Measurements from ENCODE around the gene APLP2.
"Not testable (repeated sequence)": the region's sequence is repeated elsewhere in the genome, so short reads cannot be mapped to it uniquely, and the experiment has no call there.

The APLP2 gene

GRCh38 chr11:130170345-130170744 is 100.7 kb downstream of the APLP2 start:
- DNase-seq (ENCODE audit: low read depth in 2 of 2): no peak

DNA sequence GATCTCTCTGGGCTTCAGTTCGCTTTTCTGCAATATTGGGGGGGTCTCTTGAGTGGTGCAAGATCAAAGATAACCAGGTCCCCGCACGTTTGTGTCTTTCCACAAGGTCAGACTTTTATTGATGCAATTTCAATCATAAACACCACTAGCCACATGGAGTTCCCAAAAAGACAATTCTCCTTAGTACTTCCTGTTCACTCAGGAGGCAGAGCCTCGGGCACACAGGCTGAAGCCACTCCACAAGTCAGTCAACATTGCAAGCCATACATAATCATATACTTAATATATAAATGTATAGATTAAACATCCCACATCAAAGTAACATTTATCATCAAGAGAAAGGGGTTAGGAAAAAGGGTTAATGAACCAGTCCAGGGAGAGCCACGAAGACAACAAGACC is 101.8 kb downstream of the APLP2 start:
- no peak for DNase-seq (ENCODE audit: low read depth in 2 of 2)

DNA sequence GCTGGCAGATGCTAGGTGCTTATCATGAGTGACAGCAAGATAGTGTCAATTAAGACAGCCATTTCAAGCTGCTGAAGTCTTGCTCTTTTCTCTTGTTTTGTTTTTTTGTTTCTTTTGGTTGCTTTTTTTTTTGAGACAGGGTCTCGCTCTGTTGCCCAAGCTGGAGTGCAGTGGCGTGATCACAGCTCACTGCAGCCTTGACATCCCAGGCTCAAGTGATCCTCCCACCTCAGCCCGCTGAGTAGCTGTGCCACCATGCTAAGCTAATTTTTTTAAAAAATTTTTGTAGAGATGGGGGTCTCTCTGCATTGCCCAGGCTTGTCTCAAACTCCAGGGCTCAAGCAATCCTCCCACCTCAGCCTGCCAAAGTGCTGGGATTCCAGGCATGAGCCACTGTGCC is 102.3 kb downstream of the APLP2 start:
- not testable (repeated sequence) for DNase-seq (ENCODE audit: low read depth in 2 of 2)

DNA sequence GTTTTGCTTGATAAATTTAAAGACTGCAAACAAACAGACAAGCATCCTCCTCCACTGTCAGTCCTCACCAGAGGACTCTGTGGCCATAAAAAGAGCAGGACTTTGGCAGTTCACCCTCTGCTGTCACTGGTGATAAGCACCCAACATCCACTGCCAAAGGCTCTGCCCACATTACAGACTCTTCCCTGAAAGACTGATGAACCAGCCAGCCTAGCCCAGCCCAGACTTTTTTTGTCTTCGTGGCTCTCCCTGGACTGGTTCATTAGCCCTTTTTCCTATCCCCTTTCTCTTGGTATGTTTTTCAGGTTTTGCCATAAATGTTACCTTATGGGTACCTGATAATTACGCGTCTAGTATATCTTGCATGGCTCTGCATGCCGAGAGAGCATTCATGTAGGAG is 104.9 kb downstream of the APLP2 start:
- DNase-seq (ENCODE audit: low read depth in 2 of 2): no peak

GRCh38 chr11:130175898-130176297 is 106.2 kb downstream of the APLP2 start:
- DNase-seq (ENCODE audit: low read depth in 2 of 2): no peak

DNA sequence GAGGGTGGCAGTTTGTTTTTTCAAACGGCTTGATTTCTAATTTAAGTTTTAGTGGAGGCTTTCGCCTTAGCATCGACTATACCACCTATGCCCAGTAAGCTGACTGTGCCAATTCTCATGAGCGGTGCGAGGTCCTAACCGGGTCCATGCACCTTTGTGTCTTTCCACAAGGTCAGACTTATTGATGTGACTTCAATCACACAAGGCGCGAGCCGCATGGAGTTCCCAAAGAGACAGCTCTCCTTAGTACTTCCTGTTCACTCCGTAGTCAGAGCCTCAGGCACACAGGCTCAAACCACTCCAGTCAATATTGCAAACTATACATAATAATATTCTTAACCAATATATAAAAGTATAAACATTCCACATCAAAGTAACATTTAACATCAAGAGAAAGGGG is 108.1 kb downstream of the APLP2 start:
- no peak for DNase-seq (ENCODE audit: low read depth in 2 of 2)

- DNase-seq (ENCODE audit: low read depth in 2 of 2): no peak
Measured at GRCh38 chr11:130178441-130179339, 109.0 kb downstream of the APLP2 start.

DNA sequence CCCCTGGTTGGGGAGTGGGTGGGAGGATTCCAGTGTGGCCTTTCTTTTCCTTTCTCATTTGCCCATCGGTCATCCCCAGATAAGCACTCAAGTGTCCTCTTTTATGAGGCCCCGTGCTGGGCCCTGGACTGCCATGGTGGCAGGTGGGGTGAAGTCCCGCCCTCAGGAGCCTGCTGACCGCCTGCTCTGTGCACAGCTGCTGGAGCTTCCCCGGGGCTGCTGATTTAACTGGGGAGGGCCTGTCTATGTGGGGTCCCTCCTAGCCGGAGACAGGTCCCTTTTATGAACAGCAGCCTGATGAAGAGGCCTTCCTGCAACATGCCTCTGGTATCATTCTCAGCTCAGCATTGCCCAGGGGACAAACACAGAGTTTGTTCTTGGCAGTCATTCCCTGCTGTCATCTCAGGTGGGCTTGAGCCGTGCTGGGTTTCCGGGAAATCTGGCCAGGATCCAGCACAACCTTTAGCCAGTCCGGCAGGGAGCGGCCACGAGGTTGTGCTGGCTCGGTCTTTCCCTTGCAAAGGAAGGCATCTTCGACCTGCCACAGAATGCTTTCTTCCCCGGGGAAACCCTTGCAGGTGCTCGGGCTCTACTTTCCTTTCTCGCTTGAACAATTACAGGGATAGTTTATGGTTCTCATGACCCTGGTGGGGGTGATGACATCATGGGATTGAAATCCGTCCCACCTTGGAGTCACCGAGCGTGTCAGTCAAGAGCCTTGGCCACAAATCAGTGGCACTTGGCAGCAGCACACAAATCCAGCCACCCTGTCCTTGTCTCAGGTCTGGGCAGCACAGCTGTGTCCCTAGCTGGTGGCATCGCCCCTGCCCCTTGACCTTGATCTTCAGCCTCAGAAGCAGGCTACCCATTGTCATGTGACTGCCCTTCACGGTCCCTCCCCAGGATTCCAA is 110.0 kb downstream of the APLP2 start:
- no peak for DNase-seq (ENCODE audit: low read depth in 2 of 2)

GRCh38 chr11:130180491-130180890 is 110.8 kb downstream of the APLP2 start:
- no peak for DNase-seq (ENCODE audit: low read depth in 2 of 2)

DNA sequence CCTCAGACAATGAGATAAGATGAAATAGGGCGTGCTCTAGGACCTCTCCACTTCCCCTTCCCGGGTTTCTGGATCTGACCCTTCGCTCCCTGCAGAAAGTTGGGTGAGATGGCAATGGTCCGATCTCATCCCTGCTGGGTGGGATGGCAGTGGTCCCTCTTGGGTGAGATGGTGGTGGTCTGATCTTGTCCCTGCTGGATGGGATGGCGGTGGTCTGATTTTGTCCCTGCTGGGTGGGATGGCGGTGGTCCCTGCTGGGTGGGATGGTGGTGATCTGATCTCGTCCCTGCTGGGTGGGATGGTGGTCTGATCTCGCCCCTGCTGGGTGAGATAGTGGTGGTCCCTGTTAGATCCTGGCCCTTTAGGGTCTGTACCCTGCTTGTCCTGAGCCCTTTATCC is 111.2 kb downstream of the APLP2 start:
- DNase-seq (ENCODE audit: low read depth in 2 of 2): no peak

- no peak for DNase-seq (ENCODE audit: low read depth in 2 of 2)
Measured at GRCh38 chr11:130181295-130182272, 111.9 kb downstream of the APLP2 start.

DNA sequence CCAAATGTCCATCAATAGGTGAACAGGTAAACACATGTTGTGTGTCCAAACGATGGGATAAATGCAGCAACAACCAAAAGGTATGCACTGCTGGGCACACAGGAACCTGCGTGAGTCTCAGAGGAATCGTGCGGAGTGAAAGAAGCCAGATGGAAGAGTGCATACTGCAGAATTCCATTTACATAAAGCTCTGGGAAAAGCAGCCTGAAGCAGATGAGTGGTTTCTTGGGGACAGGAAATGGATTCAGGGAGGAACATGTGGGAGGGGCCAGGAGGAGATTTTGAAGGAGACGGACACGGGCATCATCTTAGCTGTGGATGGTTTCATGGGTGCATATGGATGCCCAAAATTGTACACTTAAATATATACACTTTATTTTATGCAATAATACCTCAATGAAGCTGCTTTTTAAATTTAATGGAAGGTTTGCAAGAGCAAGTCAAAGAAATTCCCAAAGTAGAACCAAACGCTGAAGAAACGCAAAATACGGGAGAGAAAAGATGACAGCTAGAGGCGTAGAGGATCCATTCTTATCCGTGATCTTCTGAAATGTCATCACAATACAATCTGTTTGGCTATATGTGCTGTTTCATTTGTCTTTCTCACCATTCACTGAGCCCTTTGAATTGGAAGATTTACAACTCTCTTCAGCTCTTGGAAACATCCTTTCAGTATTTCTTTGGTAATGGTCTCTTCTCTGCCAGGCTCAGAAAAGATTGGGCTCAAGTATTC is 114.3 kb downstream of the APLP2 start:
- DNase-seq (ENCODE audit: low read depth in 2 of 2): no peak

DNA sequence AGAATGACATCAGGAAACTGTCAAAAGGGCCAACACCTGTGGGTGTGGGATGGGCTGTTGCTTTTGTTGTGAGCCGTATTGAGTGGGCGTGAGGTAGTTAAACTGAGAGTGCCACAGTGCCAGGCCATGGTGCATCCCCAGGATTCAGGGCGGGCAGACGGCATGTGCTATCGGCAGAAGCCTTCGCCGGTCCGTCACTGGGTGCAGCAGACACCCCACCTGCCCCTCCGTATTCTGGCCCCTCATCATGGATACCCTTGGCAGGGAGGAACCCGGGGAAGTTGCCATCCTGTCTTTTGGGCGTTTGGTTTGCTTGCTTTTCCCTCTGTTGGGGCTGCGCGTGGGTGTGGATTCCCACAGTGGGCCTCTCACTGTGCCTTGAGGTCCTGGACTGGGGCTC is 117.4 kb downstream of the APLP2 start:
- no peak for DNase-seq (ENCODE audit: low read depth in 2 of 2)

DNA sequence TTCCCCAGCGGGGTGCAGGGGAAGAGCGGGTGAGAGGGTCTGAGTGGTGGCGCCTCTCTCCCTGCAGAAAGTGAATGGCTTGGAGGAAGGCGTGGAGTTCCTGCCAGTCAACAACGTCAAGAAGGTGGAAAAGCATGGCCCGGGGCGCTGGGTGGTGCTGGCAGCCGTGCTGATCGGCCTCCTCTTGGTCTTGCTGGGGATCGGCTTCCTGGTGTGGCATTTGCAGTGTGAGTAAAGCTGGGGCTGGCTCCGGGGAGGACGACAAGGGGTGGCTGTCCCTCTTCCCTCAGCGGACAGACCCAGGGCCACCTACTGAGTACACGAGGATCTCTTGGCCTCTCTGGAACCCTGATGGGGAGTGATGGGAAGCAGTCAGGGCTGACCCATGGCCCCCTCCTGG is 118.4 kb downstream of the APLP2 start:
- no peak for DNase-seq (ENCODE audit: low read depth in 2 of 2)

GRCh38 chr11:130188585-130189347 is 119.1 kb downstream of the APLP2 start:
- no peak for DNase-seq (ENCODE audit: low read depth in 2 of 2)

- DNase-seq (ENCODE audit: low read depth in 2 of 2): no peak
Measured at GRCh38 chr11:130189492-130190210, 120.0 kb downstream of the APLP2 start.

DNA sequence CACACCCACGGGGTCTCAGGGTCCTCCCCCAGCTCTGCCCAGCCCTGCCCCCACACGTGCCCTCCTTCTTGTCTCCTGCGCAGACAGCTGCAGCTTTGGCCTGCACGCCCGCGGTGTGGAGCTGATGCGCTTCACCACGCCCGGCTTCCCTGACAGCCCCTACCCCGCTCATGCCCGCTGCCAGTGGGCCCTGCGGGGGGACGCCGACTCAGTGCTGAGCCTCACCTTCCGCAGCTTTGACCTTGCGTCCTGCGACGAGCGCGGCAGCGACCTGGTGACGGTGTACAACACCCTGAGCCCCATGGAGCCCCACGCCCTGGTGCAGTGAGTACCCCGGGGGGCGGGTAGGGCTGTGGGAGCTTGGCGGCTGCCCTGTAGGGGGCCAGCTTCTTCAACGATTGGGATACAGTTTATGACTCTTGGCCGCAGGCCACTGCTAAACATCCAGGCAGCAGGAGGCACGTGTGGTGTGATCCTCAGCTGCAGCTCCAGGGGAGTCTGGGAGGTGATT is 120.7 kb downstream of the APLP2 start:
- no peak for DNase-seq (ENCODE audit: low read depth in 2 of 2)

DNA sequence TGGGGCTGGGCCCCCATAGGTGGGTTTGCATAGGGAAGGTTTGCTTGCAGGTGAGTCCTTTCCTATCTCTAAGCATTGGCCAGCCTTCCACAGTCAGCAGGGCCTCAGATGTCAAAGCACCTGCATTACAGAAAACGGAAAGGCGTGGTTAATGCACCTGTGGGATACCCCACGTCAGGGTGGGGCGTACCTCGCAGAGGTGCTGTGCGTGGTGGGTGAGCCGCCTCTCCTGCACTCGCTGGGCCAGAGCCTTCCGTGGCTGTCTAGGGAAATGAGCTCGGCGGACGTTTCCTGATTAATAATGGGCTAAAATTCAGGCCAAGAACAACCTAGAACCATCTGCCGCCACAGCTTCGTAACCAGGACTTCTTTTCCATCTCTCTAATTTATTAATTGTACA is 122.2 kb downstream of the APLP2 start:
- DNase-seq (ENCODE audit: low read depth in 2 of 2): no peak

DNA sequence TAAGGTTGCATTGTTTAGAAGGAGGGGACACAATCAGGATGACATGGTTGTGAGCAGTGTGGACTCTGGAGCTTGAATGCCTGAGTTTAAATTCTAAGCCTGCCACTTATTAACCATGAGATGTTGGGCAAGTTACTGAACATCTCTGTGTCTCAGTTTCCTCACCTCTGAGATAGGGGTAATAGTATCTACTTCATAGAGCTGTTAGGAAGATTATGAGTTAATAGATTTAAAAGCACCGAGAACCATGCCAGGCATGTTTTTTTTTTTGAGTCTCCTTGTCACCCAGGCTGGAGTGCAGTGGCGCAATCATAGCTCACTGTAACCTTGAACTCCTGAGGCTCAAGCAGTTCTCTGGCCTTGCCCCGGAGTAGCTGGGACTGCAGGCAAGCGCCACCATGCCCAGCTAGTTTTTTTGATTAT is 123.2 kb downstream of the APLP2 start:
- DNase-seq (ENCODE audit: low read depth in 2 of 2): no peak
